NCI-H1092 (cell line): ENCODE data around the gene SH3PXD2A.
"Not testable (repeated sequence)": the region's sequence is repeated elsewhere in the genome, so short reads cannot be mapped to it uniquely, and the experiment has no call there.

ENCODE experiments used
- DNase-seq: peaks from one replicate; lab custom pipeline; 2025; lab: John Stamatoyannopoulos, UW

SH3PXD2A gene

GRCh38 chr10:103849212-103849877 is 6.0 kb downstream of the SH3PXD2A start:
- DNase-seq: no peak

- no peak for DNase-seq
These were observed 7.4 kb downstream of the SH3PXD2A start for GRCh38 chr10:103847909-103848468.

GRCh38 chr10:103847346-103847745 is 8.0 kb downstream of the SH3PXD2A start:
- DNase-seq: no peak

GRCh38 chr10:103845972-103846371 is 9.4 kb downstream of the SH3PXD2A start:
- no peak for DNase-seq

- DNase-seq: not testable (repeated sequence)
These were observed 10.0 kb downstream of the SH3PXD2A start for GRCh38 chr10:103845346-103845745.

GRCh38 chr10:103843854-103844570 is 11.4 kb downstream of the SH3PXD2A start:
- no peak for DNase-seq

- no peak for DNase-seq
These were observed 12.3 kb downstream of the SH3PXD2A start for GRCh38 chr10:103843045-103843444.

GRCh38 chr10:103842605-103843004 is 12.8 kb downstream of the SH3PXD2A start:
- DNase-seq: no peak

- no peak for DNase-seq
These were observed 13.9 kb downstream of the SH3PXD2A start for GRCh38 chr10:103841519-103841918.

GRCh38 chr10:103840740-103841070 is 14.7 kb downstream of the SH3PXD2A start:
- DNase-seq: no peak

- DNase-seq: peak; percentile 25
These were observed 15.3 kb downstream of the SH3PXD2A start for GRCh38 chr10:103839872-103840739.

- DNase-seq: no peak
These were observed 15.9 kb downstream of the SH3PXD2A start for GRCh38 chr10:103839519-103839871.

- no peak for DNase-seq
These were observed 16.4 kb downstream of the SH3PXD2A start for GRCh38 chr10:103838862-103839518.

- DNase-seq: no peak
These were observed 17.3 kb downstream of the SH3PXD2A start for GRCh38 chr10:103838070-103838395.

- DNase-seq: no peak
These were observed 17.9 kb downstream of the SH3PXD2A start for GRCh38 chr10:103837370-103838069.

- no peak for DNase-seq
These were observed 18.5 kb downstream of the SH3PXD2A start for GRCh38 chr10:103836861-103837260.

- DNase-seq: no peak
These were observed 19.1 kb downstream of the SH3PXD2A start for GRCh38 chr10:103836273-103836672.

GRCh38 chr10:103835096-103836050 is 20.0 kb downstream of the SH3PXD2A start:
- no peak for DNase-seq

GRCh38 chr10:103834436-103835095 is 20.8 kb downstream of the SH3PXD2A start:
- no peak for DNase-seq
